Activated CD4-positive, alpha-beta memory T cell treated with anti-CD3 and anti-CD28 coated beads, Interleukin-2, amount 10 ng/mL, durations not matched to agents 7 days and 5 days (primary cell): ENCODE measurements around the gene KCNJ13. TPM values are rescaled to one million over a fixed set of nuclear protein-coding genes. Genes with fewer than 3 reads are reported as not detected.
A peak's percentile ranks its signal among the peaks of the same experiment; 100 is the strongest.
"Not testable (repeated sequence)": the region's sequence is repeated elsewhere in the genome, so short reads cannot be mapped to it uniquely, and the experiment has no call there.

Experiments
- CTCF ChIA-PET: fragments of 350-600 bp; sonication (Branson Sonifier 250); formaldehyde crosslinking; loops from one replicate; lab custom pipeline; 2021; ENCODE audit warnings: antibody characterized with exemption, inconsistent platforms; lab: Charles Lee
- POLR2A ChIA-PET: fragments of 350-600 bp; sonication (Branson Sonifier 250); formaldehyde crosslinking; loops from one replicate; lab custom pipeline; 2021; ENCODE audit warnings: antibody characterized with exemption; lab: Charles Lee
- DNase-seq: peaks from one replicate; pipeline ENCODE4 v3.0.0-alpha.2; 2020
- H3K27ac Mint-ChIP-seq: one replicate; pipeline ENCODE4 v1.8.0; 2021; ENCODE audit warnings: mild to moderate bottlenecking, mixed read lengths
- H3K27me3 Mint-ChIP-seq: one replicate; pipeline ENCODE4 v1.8.0; 2021; ENCODE audit warnings: mixed read lengths
- H3K36me3 Mint-ChIP-seq: one replicate; pipeline ENCODE4 v1.8.0; 2021; ENCODE audit warnings: low read depth, mixed read lengths
- H3K4me1 Mint-ChIP-seq: one replicate; pipeline ENCODE4 v1.8.0; 2021; ENCODE audit warnings: mixed read lengths
- H3K4me3 Mint-ChIP-seq: one replicate; pipeline ENCODE4 v1.8.0; 2021; ENCODE audit warnings: mild to moderate bottlenecking, mixed read lengths
- H3K9me3 Mint-ChIP-seq: one replicate; pipeline ENCODE4 v1.8.0; 2021; ENCODE audit warnings: mixed read lengths
- total RNA-seq, 2 experiments: library from RNA; stranded (reverse); gene quantifications; one replicate each; pipeline ENCODE4 v1.2.3, GENCODE V29; 2021

The KCNJ13 gene
- total RNA-seq, 2 experiments from 2014 or later: not detected

DNA sequence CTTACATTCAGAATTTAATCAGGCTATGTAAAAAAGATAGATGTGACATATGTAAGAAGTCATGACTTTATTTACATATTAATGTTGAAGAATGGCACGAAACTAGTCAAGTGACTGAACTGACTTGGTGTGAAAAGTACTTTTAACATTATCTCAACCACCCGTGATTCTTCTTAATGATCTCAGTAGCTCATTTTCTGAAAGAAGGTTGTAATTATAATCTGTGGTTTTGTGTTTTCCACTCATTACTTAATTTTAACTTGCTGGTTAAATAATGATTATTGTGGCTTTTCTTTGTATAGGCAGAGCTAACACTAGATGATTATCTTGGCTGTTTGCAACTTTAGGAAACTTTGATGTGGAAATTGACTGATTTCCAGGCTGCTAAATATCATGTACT, 18.5 kb downstream of the KCNJ13 start:
- no peak overlapping the region for H3K27ac Mint-ChIP-seq
- H3K36me3 Mint-ChIP-seq: peaks cover 38% of the 10 kb centered on the region
- H3K27me3 Mint-ChIP-seq: no peaks in the 10 kb centered on the region
- peaks cover 21% of the 10 kb centered on the region for H3K4me1 Mint-ChIP-seq
- no peak overlapping the region for H3K4me3 Mint-ChIP-seq
- H3K9me3 Mint-ChIP-seq: no peaks in the 10 kb centered on the region
- ChIA-PET POLR2A (no interaction called here), CTCF (interaction anchor here (0.7 to 1.9 kb wide), 3 partner anchors 79 to 302 kb away, joined by 3 to 4 read pairs (median 4); partner anchors contain the start of gene INPP5D)
- no peak for DNase-seq

DNA sequence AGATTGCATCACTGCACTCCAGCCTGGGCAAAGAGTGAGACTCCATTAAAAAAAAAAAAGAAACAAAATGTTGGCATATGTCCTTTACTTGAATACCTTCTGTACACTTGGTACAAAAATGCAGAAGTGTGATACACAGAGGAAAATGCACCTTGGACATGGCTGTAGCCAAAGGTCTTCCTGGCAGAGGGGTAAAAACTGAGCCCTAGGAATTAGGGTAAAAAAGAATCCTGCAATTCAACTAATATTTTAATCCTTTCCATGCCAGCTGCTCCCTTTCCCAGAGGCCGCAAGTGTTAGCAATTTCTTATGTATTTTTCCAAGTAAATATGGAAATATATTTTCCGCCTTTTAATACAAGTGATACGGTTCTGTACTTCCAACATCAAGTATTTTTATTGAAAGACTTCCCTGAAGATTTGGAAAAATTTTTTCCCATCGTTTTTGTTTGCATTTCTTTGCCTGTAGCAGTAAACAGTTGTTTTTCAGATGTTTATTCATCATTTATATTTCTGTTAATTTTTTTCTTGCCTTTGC, 26.2 kb downstream of the KCNJ13 start:
- no peak for DNase-seq
- H3K4me3 Mint-ChIP-seq: no peak overlapping the region
- ChIA-PET POLR2A (no interaction called here), CTCF (no interaction called here)
- H3K27ac Mint-ChIP-seq: no peak overlapping the region
- peaks cover 27% of the 10 kb centered on the region for H3K36me3 Mint-ChIP-seq
- no peaks in the 10 kb centered on the region for H3K9me3 Mint-ChIP-seq
- H3K27me3 Mint-ChIP-seq: no peaks in the 10 kb centered on the region
- peaks cover 18% of the 10 kb centered on the region for H3K4me1 Mint-ChIP-seq

DNA sequence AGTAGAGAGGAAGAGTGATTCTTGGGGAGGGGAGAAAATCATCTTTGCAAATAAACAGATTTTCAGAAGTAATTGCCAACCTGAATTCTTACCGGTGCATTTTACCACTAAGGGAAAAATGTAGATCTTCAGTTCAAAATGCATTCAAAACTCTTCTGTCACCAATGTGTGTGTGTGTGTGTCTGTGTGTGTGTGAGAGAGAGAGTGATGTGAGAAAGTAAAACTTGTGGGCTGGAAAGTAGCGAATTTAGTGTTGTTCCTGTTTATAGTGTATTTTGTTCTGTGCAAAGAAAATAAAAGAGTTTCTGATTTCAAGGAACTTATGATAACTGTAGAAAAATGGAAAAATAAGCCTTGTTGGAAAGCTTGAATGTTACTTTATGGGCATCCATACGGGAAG, 27.0 kb downstream of the KCNJ13 start:
- Mint-ChIP-seq H3K27me3 (no peaks in the 10 kb centered on the region), H3K36me3 (peaks cover 31% of the 10 kb centered on the region), H3K27ac (no peak overlapping the region), H3K4me3 (no peak overlapping the region), H3K9me3 (no peaks in the 10 kb centered on the region), H3K4me1 (peaks cover 24% of the 10 kb centered on the region)
- no peak for DNase-seq
- ChIA-PET CTCF (no interaction called here), POLR2A (no interaction called here)

DNA sequence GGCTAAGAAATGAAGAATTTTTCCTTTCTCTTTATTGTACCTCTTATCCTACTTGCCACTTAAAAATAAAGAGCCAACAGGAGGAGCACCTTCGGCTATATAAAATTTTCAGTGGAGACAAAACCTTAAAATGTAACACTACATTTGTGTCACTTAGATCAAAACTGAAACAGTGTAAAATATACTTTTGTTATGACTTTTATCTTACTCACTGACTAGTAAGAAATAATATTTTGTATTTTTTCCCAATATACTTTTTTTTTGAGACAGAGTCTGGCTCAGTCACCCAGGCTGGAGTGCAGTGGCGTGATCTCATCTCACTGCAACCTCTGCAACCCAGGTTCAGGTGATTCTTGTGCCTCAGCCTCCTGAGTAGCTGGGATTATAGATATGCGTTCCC, 28.3 kb downstream of the KCNJ13 start:
- no peaks in the 10 kb centered on the region for H3K9me3 Mint-ChIP-seq
- no peak overlapping the region for H3K4me3 Mint-ChIP-seq
- ChIA-PET POLR2A (no interaction called here), CTCF (no interaction called here)
- no peak overlapping the region for H3K27ac Mint-ChIP-seq
- no peak for DNase-seq
- peaks cover 37% of the 10 kb centered on the region for H3K36me3 Mint-ChIP-seq
- no peaks in the 10 kb centered on the region for H3K27me3 Mint-ChIP-seq
- H3K4me1 Mint-ChIP-seq: peaks cover 33% of the 10 kb centered on the region

DNA sequence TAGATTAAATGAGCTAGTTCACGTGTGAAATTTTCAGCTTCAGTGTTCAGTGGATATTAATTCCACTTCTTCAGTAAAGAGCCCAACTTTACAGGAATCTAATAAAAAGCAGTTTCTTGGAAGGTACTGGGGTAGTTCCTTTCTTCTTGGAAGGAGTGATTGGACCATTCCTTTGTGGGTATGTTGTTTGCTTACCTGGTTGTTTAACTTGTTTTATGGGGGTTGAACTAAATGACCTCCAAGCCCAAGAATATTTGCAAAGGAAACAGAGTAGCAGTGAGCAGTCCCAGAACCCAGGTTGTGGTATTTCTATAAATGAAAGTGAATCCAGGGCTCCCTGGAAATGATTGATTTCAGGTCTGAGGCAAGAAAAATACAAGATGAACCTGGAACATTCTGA, 31.4 kb downstream of the KCNJ13 start:
- H3K27me3 Mint-ChIP-seq: no peaks in the 10 kb centered on the region

DNA sequence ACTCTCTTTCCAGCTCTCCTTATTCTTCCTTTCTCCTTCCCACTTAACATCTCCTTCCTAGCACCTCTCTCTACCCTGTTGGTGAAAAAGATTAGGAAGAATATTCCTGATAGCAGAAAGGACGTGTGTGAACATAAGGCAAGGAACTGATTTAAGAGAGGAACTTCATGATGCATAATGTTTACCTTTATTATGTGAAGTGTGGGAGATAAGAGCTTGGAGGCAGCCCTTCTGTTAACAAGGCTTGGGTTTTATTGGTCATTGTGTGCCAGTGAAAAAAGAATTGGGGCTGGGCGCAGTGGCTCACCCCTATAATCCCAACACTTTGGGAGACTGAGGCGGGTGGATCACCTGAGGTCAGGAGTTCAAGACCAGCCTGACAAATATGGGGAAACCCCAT, 34.4 kb downstream of the KCNJ13 start:
- no peak overlapping the region for H3K27ac Mint-ChIP-seq
- ChIA-PET POLR2A (no interaction called here), CTCF (no interaction called here)
- no peaks in the 10 kb centered on the region for H3K27me3 Mint-ChIP-seq
- peaks cover 19% of the 10 kb centered on the region for H3K4me1 Mint-ChIP-seq
- H3K36me3 Mint-ChIP-seq: peaks cover 30% of the 10 kb centered on the region
- H3K4me3 Mint-ChIP-seq: no peak overlapping the region
- H3K9me3 Mint-ChIP-seq: no peaks in the 10 kb centered on the region
- no peak for DNase-seq

More for the DNA sequence above, 31.4 kb downstream of the KCNJ13 start:
- H3K9me3 Mint-ChIP-seq: no peaks in the 10 kb centered on the region
- no peak overlapping the region for H3K27ac Mint-ChIP-seq
- peaks cover 40% of the 10 kb centered on the region for H3K36me3 Mint-ChIP-seq
- no peak overlapping the region for H3K4me3 Mint-ChIP-seq
- ChIA-PET POLR2A (no interaction called here), CTCF (no interaction called here)
- peaks cover 35% of the 10 kb centered on the region for H3K4me1 Mint-ChIP-seq
- no peak for DNase-seq

DNA sequence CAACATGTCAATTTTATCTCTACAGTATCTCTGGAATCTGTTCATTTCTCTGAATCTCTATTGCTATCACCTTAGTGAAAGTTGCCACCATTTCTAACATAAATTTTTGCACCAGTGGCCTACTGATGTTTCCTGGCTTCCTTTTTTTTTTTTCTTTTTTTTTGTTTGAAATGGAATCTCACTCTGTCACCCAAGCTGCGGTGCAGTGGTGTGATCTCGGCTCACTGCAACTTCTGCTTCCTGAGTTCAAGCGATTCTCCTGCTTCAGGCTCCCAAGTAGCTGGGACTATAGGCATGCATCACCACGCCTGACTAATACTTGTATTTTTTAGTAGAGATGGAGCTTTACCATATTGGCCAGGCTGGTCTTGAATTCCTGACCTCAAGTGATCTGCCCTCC, 35.1 kb downstream of the KCNJ13 start:
- Mint-ChIP-seq H3K27me3 (no peaks in the 10 kb centered on the region), H3K36me3 (peaks cover 31% of the 10 kb centered on the region), H3K27ac (no peak overlapping the region), H3K4me3 (no peak overlapping the region), H3K9me3 (no peaks in the 10 kb centered on the region), H3K4me1 (peaks cover 19% of the 10 kb centered on the region)
- POLR2A ChIA-PET: no interaction called here
- DNase-seq: no peak
- CTCF ChIA-PET: no interaction called here

DNA sequence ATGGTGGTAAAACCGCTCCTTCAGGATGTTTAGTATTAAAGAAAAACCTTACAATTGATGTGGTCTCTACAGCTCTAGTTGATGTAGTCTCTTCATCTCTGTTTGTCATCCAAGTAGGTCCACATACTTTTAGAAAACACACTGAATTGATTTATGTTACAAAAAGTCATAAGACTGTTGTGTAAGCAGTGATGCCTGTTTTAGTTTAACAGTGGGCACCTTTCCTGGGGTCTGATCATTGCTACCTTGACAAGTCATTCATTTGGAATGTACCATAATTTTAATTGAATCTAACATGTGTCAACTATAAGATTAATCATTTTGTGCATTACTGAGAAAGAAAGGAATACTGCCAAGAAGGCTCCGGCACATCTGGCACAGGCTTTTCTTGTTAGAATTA, 44.9 kb downstream of the KCNJ13 start:
- no peaks in the 10 kb centered on the region for H3K9me3 Mint-ChIP-seq
- H3K4me3 Mint-ChIP-seq: no peak overlapping the region
- H3K4me1 Mint-ChIP-seq: peaks cover 5% of the 10 kb centered on the region

DNA sequence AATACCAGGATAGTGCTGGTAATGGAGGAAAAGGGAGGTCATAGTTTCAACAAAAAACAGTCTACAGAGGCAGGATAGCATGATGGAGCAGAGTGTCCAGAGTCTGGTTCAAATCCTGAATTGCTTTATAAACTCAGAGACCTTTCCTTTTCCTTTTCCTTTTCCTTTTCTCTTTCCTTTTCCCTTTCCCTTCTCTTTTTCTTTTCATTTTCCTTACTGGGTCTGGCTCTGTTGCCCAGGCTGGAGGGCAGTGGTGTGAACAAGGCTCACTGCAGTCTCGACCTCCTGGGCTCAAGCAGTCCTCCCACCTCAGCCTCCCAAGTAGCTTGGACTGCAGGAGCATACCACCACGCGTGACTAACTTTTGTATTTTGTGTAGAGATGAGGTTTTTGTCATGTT, 47.6 kb downstream of the KCNJ13 start:
- DNase-seq: no peak
- H3K9me3 Mint-ChIP-seq: no peaks in the 10 kb centered on the region
- POLR2A ChIA-PET: interaction anchor here (1.0 kb wide), 1 partner anchor 13 kb away, joined by 3 read pairs; no protein-coding TSS in a partner anchor
- no peak overlapping the region for H3K27ac Mint-ChIP-seq
- CTCF ChIA-PET: interaction anchor here (0.7 kb wide), 1 partner anchor 48 kb away, joined by 3 read pairs; no protein-coding TSS in a partner anchor
- peaks cover 58% of the 10 kb centered on the region for H3K36me3 Mint-ChIP-seq
- no peak overlapping the region for H3K4me3 Mint-ChIP-seq
- H3K27me3 Mint-ChIP-seq: no peaks in the 10 kb centered on the region
- H3K4me1 Mint-ChIP-seq: peaks cover 6% of the 10 kb centered on the region

More for the DNA sequence above, 44.9 kb downstream of the KCNJ13 start:
- POLR2A ChIA-PET: no interaction called here
- Mint-ChIP-seq H3K27ac (no peak overlapping the region), H3K27me3 (no peaks in the 10 kb centered on the region), H3K36me3 (peaks cover 56% of the 10 kb centered on the region)
- CTCF ChIA-PET: no interaction called here
- DNase-seq: no peak

DNA sequence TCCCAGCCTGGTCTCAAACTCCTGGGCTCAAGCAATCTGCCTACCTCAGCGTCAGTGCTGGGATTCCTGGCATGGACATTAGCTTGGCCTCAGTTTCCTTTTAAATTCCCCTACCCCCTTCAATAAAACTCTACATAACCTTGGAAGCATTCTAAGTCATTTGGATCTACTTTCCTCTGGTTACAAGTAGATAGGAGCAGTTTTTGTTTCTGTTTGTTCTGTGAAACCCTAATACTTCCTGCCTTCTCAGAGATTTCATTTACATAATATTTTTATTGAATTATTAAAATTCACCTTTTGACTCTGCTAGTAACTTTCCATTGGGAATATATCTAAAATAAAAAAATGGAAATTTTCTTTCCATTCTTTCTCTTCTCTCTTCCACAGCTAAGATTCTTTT, 53.3 kb downstream of the KCNJ13 start:
- H3K36me3 Mint-ChIP-seq: peaks cover 62% of the 10 kb centered on the region
- peaks cover 27% of the 10 kb centered on the region for H3K4me1 Mint-ChIP-seq
- peaks cover 7% of the 10 kb centered on the region for H3K9me3 Mint-ChIP-seq
- no peak overlapping the region for H3K27ac Mint-ChIP-seq
- CTCF ChIA-PET: no interaction called here
- H3K4me3 Mint-ChIP-seq: no peak overlapping the region
- no peaks in the 10 kb centered on the region for H3K27me3 Mint-ChIP-seq
- POLR2A ChIA-PET: no interaction called here
- DNase-seq: no peak

DNA sequence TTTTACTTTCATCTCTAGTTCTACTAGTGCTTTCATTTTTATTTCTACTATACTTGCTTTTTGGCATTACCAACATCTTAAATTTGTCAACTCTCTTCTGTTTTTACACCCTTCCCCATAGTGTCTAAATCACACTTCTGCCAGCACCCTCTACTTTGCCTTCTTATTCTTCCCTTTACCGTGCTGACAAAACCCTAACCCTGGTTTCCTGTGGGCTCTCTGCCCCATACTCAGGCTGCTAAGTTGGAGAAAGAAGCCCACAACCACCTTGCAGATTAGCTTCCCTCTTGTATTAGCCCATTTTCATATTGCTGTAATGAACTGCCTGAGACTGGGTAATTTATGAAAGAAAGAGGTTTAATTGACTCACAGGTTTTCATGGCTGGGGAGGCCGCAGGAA, 54.5 kb downstream of the KCNJ13 start:
- Mint-ChIP-seq H3K9me3 (peaks cover 12% of the 10 kb centered on the region), H3K27me3 (no peaks in the 10 kb centered on the region), H3K36me3 (peaks cover 61% of the 10 kb centered on the region), H3K4me3 (no peak overlapping the region), H3K27ac (peak overlapping the region; percentile 18), H3K4me1 (peaks cover 22% of the 10 kb centered on the region)
- ChIA-PET POLR2A (no interaction called here), CTCF (no interaction called here)
- DNase-seq: no peak

DNA sequence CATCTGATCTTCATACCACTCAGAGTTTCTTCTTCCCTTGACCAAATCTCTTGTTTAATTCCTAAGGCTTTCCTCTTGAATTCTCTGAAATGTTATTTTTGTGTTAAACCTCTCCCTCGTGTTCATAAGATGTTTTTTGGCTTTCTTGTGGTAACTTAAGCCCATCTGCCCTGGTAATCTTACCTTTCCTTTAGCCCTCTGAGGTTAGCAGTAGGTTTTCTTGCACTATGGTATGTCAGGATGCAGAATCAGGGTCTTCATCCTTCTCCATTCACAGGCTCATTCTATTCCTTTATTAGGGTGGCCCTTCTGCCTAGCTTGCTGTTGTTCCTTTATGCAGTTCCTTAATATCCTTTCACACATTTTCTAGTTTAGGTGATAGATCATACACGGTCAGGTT, 55.1 kb downstream of the KCNJ13 start:
- ChIA-PET CTCF (no interaction called here), POLR2A (no interaction called here)
- no peak overlapping the region for H3K4me3 Mint-ChIP-seq
- H3K36me3 Mint-ChIP-seq: peaks cover 65% of the 10 kb centered on the region
- peaks cover 22% of the 10 kb centered on the region for H3K4me1 Mint-ChIP-seq
- H3K27me3 Mint-ChIP-seq: no peaks in the 10 kb centered on the region
- H3K9me3 Mint-ChIP-seq: peaks cover 12% of the 10 kb centered on the region
- no peak for DNase-seq
- H3K27ac Mint-ChIP-seq: no peak overlapping the region

DNA sequence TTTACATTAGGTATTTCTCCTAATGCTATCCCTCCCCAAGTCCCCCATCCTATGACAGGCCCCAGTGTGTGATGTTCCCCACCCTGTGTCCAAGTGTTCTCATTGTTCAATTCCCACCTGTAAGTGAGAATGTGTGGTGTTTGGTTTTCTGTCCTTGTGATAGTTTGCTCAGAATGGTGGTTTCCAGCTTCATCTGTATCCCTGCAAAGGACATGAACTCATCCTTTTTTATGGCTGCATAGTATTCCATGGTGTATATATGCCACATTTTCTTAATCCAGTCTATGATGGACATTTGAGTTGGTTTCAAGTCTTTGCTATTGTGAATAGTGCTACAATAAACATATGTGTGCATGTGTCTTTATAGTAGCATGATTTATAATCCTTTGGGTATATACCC, 56.3 kb downstream of the KCNJ13 start:
- Mint-ChIP-seq H3K9me3 (peaks cover 12% of the 10 kb centered on the region), H3K4me1 (peaks cover 22% of the 10 kb centered on the region), H3K36me3 (peaks cover 67% of the 10 kb centered on the region)
- H3K27me3 Mint-ChIP-seq, CTCF ChIA-PET, DNase-seq, H3K4me3 Mint-ChIP-seq, H3K27ac Mint-ChIP-seq, POLR2A ChIA-PET: not testable (repeated sequence)
